ENCODE measurements around the gene PTRHD1. TPM values are rescaled to one million over a fixed set of nuclear protein-coding genes. Genes with fewer than 3 reads are reported as not detected.

PTRHD1 gene
- total and polyA plus RNA-seq, 2 of the 8 experiments (the other 6 are each of a cell fraction or from before 2014, with no cell fraction given) = 46.2 to 91.9 TPM

DNA sequence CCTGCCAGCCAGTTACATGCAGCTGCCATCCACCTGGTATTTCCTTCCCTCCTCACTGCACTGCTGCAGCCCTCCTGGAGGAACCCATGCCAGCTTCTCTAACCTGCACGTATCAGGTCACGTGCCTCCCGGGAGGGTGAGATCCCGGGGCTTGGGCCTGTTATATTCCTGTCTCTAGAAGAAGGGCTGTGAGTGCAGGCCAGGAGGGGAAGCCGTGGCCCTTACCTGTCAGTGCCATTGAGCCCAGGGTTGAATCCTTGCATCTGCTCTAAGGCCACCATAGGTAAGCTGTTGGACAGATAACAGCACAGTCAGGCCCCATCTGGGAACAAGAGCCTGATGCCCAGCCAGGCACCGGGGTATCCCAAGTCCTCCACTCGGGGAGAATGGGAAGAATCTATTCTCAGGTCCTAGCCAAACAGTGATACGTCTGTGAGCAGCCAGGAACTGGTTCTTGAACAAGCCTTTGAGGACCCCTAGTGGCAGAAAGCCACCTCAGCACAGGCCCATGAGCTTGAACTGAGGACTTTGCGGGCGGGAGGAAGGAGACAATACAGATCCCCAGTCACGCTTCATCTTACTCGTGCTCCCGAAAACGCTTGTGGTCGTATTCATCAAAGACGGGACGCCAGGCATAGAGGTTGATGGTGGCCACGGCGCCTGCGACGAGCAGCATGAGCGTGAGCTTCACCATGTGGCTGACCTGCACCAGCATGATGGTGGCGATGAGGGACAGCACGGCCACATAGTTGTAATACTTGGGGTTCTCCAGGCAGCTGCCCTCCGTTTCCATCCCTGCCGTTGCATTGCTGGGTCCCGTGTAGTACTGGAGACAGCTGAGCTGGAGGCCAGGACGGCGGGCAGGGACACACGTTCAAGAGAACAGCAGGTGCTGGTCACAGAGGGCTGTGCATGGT is 34.4 kb upstream of the PTRHD1 start:
- Histone ChIP-seq H2BK5ac (ENCODE audit: low read depth, low read length) (peak overlapping the region; percentile 73; the same call in 1 of the 2 replicates), H2BK15ac (ENCODE audit: low read length) (peak overlapping the region; percentile 9; the same call in 1 of the 2 replicates), H2BK12ac (ENCODE audit: low read depth, low read length) (peak overlapping the region; percentile 90), H3K4me3 (ENCODE audit: extremely low read depth in 1 of 4, insufficient read depth in 2 of 4, low read depth in 3 of 4, low read length in 4 of 4) (no peak overlapping the region), H2BK20ac (ENCODE audit: low read length) (no peak overlapping the region), H3K56ac (replicated peaks; ENCODE audit: insufficient read length, low read depth, low read length) (no peak overlapping the region), H4K5ac (ENCODE audit: insufficient read length, low read depth, low read length) (no peak overlapping the region), H3K14ac (ENCODE audit: insufficient read length) (no peak overlapping the region), H3K4me1 (replicated peaks in 1 of 4; ENCODE audit: control insufficient read depth in 3 of 4, insufficient read depth in 4 of 4, low read length in 3 of 4) (peaks cover 1 to 18% (median 11%) of the 10 kb centered on the region in 4 experiments; a peak in 6 of 7 replicates), H3K18ac (ENCODE audit: extremely low read depth, low read length) (no peak overlapping the region), H3K27me3 (replicated peaks in 1 of 4; ENCODE audit: control insufficient read depth in 3 of 4, extremely low read depth in 1 of 4, insufficient read depth in 3 of 4, low read length in 3 of 4) (no peaks in the 10 kb centered on the region), H2AFZ (ENCODE audit: low read length) (no peak overlapping the region), H4K8ac (ENCODE audit: extremely low read depth, insufficient read depth, low read length) (peak overlapping the region; percentile 72; the same call in 1 of the 2 replicates), H3K23ac (ENCODE audit: insufficient read length) (no peak overlapping the region), H3K79me2 (ENCODE audit: control insufficient read depth in 1 of 2, insufficient read depth in 2 of 2, low read length in 2 of 2) (no peaks in the 10 kb centered on the region), H3K27ac (ENCODE audit: low read depth, low read length) (no peak overlapping the region; the same call in 1 of the 2 replicates), H3K4ac (replicated peaks; ENCODE audit: insufficient read length, low read depth, low read length) (peak overlapping the region; percentile 83), H3K9me3 (ENCODE audit: insufficient read depth in 2 of 2, low read depth in 1 of 2, low read length in 1 of 2) (peaks cover 3 to 5% of the 10 kb centered on the region in 2 experiments; a peak in 1 of 4 replicates), H3K9ac (replicated peaks in 1 of 4; ENCODE audit: extremely low read depth in 1 of 4, low read depth in 3 of 4, low read length in 3 of 4) (no peak overlapping the region), H3K79me1 (ENCODE audit: low read depth, low read length) (no peaks in the 10 kb centered on the region), H3K4me2 (ENCODE audit: insufficient read depth in 1 of 2, low read depth in 2 of 2, low read length in 2 of 2) (no peak overlapping the region; a peak in 1 of 4 replicates), H3K23me2 (ENCODE audit: low read depth, low read length) (0 out of 2 replicates have a peak, but pooled peaks cover 2% of the 10 kb centered on the region), H4K91ac (replicated peaks; ENCODE audit: insufficient read length, low read length) (peak overlapping the region; percentile 71), H2BK120ac (replicated peaks; ENCODE audit: low read depth, low read length) (no peak overlapping the region), H4K20me1 (replicated peaks in 1 of 2; ENCODE audit: control insufficient read depth in 1 of 2, insufficient read depth in 2 of 2, low read length in 2 of 2) (peaks cover 0 to 3% of the 10 kb centered on the region in 2 experiments), H2AK5ac (ENCODE audit: low read depth, low read length) (no peak overlapping the region), H3K36me3 (ENCODE audit: control insufficient read depth in 2 of 4, insufficient read depth in 4 of 4, low read length in 3 of 4) (peaks cover 2 to 19% (median 12%) of the 10 kb centered on the region in 4 experiments; a peak in 5 of 8 replicates)
- FAIRE-seq (peak; percentile 96), DNase-seq (ENCODE audit: low read depth in 1 of 2, low spot score in 2 of 2) (peak; percentile 79 to 81)
- 65% methylated on average over 30 of the region's 30 CpGs; no CpG with 5 or more reads in 1 of the 2 experiments for WGBS, 2 experiments (ENCODE audit: extremely low coverage in 1 of 2, insufficient coverage in 1 of 2, insufficient read length in 1 of 2, insufficient replicate concordance in 2 of 2, low coverage in 1 of 2, low lambda C conversion rate in 2 of 2, missing lambda C conversion rate in 1 of 2)
- CTCF ChIA-PET (ENCODE audit: partially characterized antibody) = interaction anchor here (0.6 to 4.6 kb wide), 49 partner anchors 8 to 908 kb away, joined by 3 to 34 read pairs (median 4); partner anchors contain the start of genes CENPO and PTRHD1
- POLR2A ChIA-PET (ENCODE audit: partially characterized antibody) = interaction anchor here (0.6 to 3.0 kb wide), 4 partner anchors 8 to 37 kb away, joined by 3 to 13 read pairs (median 5); partner anchors contain the start of genes CENPO and PTRHD1
- TF ChIP-seq GTF2F1 (IDR thresholded peaks at IDR 0.05; ENCODE audit: borderline replicate concordance, low read depth, low read length) = no peak
- peak; percentile 94 to 96 for TF ChIP-seq RAD21 (IDR thresholded peaks at IDR 0.05 in 1 of 2, conservative IDR thresholded peaks at IDR 0.05 in 1 of 2; ENCODE audit: low read depth in 2 of 2, low read length in 2 of 2)
- TF ChIP-seq, protein P1, sequence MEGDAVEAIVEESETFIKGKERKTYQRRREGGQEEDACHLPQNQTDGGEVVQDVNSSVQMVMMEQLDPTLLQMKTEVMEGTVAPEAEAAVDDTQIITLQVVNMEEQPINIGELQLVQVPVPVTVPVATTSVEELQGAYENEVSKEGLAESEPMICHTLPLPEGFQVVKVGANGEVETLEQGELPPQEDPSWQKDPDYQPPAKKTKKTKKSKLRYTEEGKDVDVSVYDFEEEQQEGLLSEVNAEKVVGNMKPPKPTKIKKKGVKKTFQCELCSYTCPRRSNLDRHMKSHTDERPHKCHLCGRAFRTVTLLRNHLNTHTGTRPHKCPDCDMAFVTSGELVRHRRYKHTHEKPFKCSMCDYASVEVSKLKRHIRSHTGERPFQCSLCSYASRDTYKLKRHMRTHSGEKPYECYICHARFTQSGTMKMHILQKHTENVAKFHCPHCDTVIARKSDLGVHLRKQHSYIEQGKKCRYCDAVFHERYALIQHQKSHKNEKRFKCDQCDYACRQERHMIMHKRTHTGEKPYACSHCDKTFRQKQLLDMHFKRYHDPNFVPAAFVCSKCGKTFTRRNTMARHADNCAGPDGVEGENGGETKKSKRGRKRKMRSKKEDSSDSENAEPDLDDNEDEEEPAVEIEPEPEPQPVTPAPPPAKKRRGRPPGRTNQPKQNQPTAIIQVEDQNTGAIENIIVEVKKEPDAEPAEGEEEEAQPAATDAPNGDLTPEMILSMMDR (IDR thresholded peaks at IDR 0.05; ENCODE audit: control extremely low read depth in 1 of 3, insufficient read depth in 1 of 3, low read depth in 1 of 3, low read length in 3 of 3) = peak in 2 of 3 experiments; percentile 88 to 96; a peak in 3 of 4 replicates
- TF ChIP-seq CREB1 (IDR thresholded peaks at IDR 0.05) = 0 out of 2 replicates have a peak, but pooled peaks have one; percentile 45
- 0 out of 2 replicates have a peak, but pooled peaks have one; percentile 10 for TF ChIP-seq JUND (IDR thresholded peaks at IDR 0.05; ENCODE audit: low read length)
- TF ChIP-seq TCF12 (IDR thresholded peaks at IDR 0.05; ENCODE audit: low read depth, low read length) = no peak
- peak; percentile 32 for TF ChIP-seq TAF7 (optimal IDR thresholded peaks at IDR 0.05; ENCODE audit: borderline replicate concordance, low read depth, low read length)
